Mammary epithelial cell (primary cell): ENCODE results near the gene ZNF317.

Experiments used
- CTCF ChIP-seq, 2 donors: IDR thresholded peaks in 1 of 2; conservative IDR thresholded peaks in 1 of 2; 2 replicates each; pipeline ENCODE4 v1.5.1; 2011 to 2012; ENCODE audit warnings: inconsistent platforms in 2 of 2, low read length in 2 of 2, mild to moderate bottlenecking in 2 of 2, control low read depth in 1 of 2, low read depth in 1 of 2; ENCODE audit not compliant: insufficient read depth in 1 of 2; ENCODE audit errors: extremely low read depth in 1 of 2
- EZH2 ChIP-seq: IDR thresholded peaks from 2 replicates; pipeline ENCODE4 v1.6.1; 2012; ENCODE audit warnings: low read length, inconsistent platforms, borderline replicate concordance

GRCh38 chr19:9116547-9116946 is 23.6 kb upstream of the ZNF317 start:
- TF ChIP-seq CTCF (conservative IDR thresholded peaks at IDR 0.05 in 1 of 2, IDR thresholded peaks at IDR 0.05 in 1 of 2; ENCODE audit: extremely low read depth in 1 of 2, insufficient read depth in 1 of 2, low read depth in 1 of 2, low read length in 2 of 2) (no peak), EZH2 (no peak)
